ENCODE results near the gene HAPLN1. TPM values are rescaled to one million over a fixed set of nuclear protein-coding genes. Genes with fewer than 3 reads are reported as not detected.

HAPLN1 gene
- total RNA-seq, 1 donor from 2014 or later = 2.1 TPM

DNA sequence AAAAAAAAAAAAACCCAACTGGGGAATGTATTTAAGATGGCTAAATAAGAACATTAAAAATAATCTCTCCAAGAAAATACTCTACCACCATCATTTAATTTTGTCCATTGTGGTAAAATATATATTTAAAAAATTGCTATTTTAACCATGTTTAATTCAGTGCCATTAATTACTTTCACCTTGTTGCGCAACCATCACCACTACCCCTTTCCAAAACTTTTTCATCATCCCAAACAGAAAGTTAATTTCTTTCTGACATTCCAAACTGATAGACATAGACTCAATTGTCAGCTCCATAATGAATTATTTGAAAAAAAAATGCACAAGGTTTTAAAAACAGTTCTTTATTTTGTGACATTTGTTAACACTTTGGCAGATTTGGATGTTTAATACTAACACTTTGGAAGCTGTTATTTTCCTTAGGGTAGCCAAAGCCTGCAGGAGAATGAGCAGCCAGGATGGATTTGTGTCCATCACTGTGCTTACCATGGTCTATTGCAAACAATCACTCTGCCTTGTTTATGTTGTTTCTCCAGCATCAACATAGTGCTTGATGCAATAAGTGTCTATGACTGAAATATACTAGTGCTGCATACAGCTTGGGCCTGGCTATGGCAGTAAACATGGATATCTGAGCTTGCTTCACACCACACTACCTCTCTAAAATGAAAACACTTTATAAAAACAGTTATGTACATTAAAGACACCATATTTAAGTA, 62.7 kb downstream of the HAPLN1 start:
- TF ChIP-seq CTCF (IDR thresholded peaks at IDR 0.05; ENCODE audit: borderline replicate concordance) = no peak
- peaks cover 6% of the 10 kb centered on the region for H3K4me1 ChIP-seq
- no peaks in the 10 kb centered on the region for H3K9me3 ChIP-seq (replicated peaks)
- no peaks in the 10 kb centered on the region for H3K27me3 ChIP-seq (ENCODE audit: low read depth)
- no peak overlapping the region for H3K4me3 ChIP-seq
- intact Hi-C loops (cut with micrococcal nuclease) = no loop called here
- DNase-seq = no peak
- H3K36me3 ChIP-seq = no peaks in the 10 kb centered on the region
- H3K27ac ChIP-seq (replicated peaks) = no peak overlapping the region

- H3K27ac ChIP-seq (replicated peaks) = no peak overlapping the region
- no peaks in the 10 kb centered on the region for H3K36me3 ChIP-seq
- no peak overlapping the region for H3K4me3 ChIP-seq
- TF ChIP-seq CTCF (IDR thresholded peaks at IDR 0.05; ENCODE audit: borderline replicate concordance) = no peak
- no peaks in the 10 kb centered on the region for H3K9me3 ChIP-seq (replicated peaks)
- no peak for DNase-seq
- H3K27me3 ChIP-seq (ENCODE audit: low read depth) = no peaks in the 10 kb centered on the region
- H3K4me1 ChIP-seq = peaks cover 6% of the 10 kb centered on the region
- intact Hi-C loops (cut with micrococcal nuclease) = no loop called here
Measured at GRCh38 chr5:83654427-83654994, 66.1 kb downstream of the HAPLN1 start.

DNA sequence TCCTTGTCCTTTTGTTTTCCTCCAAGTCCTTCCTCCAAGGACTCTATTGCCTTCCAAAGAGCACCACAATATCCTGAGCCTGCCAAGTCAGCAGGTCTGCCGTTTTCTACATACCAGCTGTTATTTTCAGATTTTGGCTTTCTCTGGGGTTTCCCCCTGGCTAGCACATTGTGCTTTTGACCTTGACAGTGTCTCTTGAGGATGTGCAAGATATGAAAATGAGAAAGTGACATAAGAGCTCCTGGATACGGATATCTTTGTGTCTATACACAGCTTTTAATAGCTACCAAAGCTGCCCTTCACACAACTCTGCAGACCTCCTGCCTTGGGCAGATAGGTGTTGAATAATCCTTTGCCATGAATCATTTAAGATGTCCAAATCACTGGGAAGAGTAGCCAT, 67.0 kb downstream of the HAPLN1 start:
- Histone ChIP-seq H3K36me3 (no peaks in the 10 kb centered on the region), H3K4me3 (no peak overlapping the region), H3K27ac (replicated peaks) (no peak overlapping the region), H3K9me3 (replicated peaks) (no peaks in the 10 kb centered on the region), H3K27me3 (ENCODE audit: low read depth) (no peaks in the 10 kb centered on the region), H3K4me1 (peaks cover 6% of the 10 kb centered on the region)
- intact Hi-C loops (cut with micrococcal nuclease) = no loop called here
- no peak for DNase-seq
- TF ChIP-seq CTCF (IDR thresholded peaks at IDR 0.05; ENCODE audit: borderline replicate concordance) = no peak

- Histone ChIP-seq H3K4me1 (no peaks in the 10 kb centered on the region), H3K4me3 (no peak overlapping the region), H3K27me3 (ENCODE audit: low read depth) (no peaks in the 10 kb centered on the region), H3K36me3 (no peaks in the 10 kb centered on the region), H3K27ac (replicated peaks) (no peak overlapping the region), H3K9me3 (replicated peaks) (no peaks in the 10 kb centered on the region)
- DNase-seq = no peak
- no peak for TF ChIP-seq CTCF (IDR thresholded peaks at IDR 0.05; ENCODE audit: borderline replicate concordance)
- intact Hi-C loops (cut with micrococcal nuclease) = no loop called here
Measured at GRCh38 chr5:83645936-83646335, 74.7 kb downstream of the HAPLN1 start.

- Histone ChIP-seq H3K36me3 (no peaks in the 10 kb centered on the region), H3K4me1 (no peaks in the 10 kb centered on the region), H3K27ac (replicated peaks) (no peak overlapping the region), H3K4me3 (no peak overlapping the region), H3K9me3 (replicated peaks) (no peaks in the 10 kb centered on the region), H3K27me3 (ENCODE audit: low read depth) (no peaks in the 10 kb centered on the region)
- intact Hi-C loops (cut with micrococcal nuclease) = no loop called here
- no peak for TF ChIP-seq CTCF (IDR thresholded peaks at IDR 0.05; ENCODE audit: borderline replicate concordance)
- no peak for DNase-seq
Measured at GRCh38 chr5:83644301-83644700, 76.4 kb downstream of the HAPLN1 start.
